Urothelium cell line (cell line): ENCODE results near the gene CYP2A6.
A peak's percentile ranks its signal among the peaks of the same experiment; 100 is the strongest.
"Not testable (repeated sequence)": the region's sequence is repeated elsewhere in the genome, so short reads cannot be mapped to it uniquely, and the experiment has no call there.

ENCODE experiments used
- DNase-seq: peaks from one replicate; pipeline ENCODE4 v3.0.0; 2011; ENCODE audit warnings: low spot score, mixed read lengths
- FAIRE-seq: peaks from 2 replicates; lab custom pipeline; 2011; peaks lifted over from hg19 to GRCh38; lab: Jason Lieb, UNC

CYP2A6 gene, protein sequence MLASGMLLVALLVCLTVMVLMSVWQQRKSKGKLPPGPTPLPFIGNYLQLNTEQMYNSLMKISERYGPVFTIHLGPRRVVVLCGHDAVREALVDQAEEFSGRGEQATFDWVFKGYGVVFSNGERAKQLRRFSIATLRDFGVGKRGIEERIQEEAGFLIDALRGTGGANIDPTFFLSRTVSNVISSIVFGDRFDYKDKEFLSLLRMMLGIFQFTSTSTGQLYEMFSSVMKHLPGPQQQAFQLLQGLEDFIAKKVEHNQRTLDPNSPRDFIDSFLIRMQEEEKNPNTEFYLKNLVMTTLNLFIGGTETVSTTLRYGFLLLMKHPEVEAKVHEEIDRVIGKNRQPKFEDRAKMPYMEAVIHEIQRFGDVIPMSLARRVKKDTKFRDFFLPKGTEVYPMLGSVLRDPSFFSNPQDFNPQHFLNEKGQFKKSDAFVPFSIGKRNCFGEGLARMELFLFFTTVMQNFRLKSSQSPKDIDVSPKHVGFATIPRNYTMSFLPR

DNA sequence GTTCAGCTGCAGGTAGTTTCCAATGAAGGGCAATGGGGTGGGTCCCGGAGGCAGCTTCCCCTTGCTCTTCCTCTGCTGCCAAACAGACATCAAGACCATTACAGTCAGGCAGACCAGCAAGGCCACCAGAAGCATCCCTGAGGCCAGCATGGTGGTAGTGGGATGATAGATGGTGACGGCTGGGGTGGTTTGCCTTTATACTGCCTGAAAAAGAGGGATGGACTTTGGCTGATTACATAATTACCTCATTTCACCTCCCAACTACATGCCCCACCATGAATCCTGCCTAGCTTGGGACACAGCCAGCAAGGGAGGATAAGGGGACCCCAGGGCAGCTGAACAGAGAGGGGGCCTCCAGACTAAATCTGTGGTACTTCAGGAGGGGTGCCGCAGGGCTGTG lies at the start of gene CYP2A6:
TSS of gene CYP2A6 (minus strand) at position 171 of the 400 bp plus-strand sequence. CDS start at position 150, 21 bp downstream.
- not testable (repeated sequence) for FAIRE-seq, DNase-seq

DNA sequence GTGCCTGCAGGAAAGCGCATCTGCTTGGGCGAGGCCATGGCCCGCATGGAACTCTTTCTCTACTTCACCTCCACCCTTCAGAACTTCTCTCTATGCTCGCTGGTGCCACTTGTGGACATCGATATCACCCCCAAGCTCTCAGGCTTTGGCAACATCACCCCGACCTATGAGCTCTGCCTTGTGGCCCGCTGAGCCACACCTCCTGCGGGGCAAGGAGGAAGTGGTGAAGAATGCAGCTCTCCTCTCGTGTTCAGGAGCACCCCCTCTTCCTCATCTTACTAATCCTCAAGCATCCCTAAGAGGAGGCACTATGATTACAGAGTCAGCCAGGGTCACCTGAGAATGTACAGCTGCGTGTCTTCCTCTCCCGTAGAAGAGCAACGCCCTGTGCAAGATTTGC lies 49.7 kb upstream of the CYP2A6 start:
- not testable (repeated sequence) for FAIRE-seq

DNA sequence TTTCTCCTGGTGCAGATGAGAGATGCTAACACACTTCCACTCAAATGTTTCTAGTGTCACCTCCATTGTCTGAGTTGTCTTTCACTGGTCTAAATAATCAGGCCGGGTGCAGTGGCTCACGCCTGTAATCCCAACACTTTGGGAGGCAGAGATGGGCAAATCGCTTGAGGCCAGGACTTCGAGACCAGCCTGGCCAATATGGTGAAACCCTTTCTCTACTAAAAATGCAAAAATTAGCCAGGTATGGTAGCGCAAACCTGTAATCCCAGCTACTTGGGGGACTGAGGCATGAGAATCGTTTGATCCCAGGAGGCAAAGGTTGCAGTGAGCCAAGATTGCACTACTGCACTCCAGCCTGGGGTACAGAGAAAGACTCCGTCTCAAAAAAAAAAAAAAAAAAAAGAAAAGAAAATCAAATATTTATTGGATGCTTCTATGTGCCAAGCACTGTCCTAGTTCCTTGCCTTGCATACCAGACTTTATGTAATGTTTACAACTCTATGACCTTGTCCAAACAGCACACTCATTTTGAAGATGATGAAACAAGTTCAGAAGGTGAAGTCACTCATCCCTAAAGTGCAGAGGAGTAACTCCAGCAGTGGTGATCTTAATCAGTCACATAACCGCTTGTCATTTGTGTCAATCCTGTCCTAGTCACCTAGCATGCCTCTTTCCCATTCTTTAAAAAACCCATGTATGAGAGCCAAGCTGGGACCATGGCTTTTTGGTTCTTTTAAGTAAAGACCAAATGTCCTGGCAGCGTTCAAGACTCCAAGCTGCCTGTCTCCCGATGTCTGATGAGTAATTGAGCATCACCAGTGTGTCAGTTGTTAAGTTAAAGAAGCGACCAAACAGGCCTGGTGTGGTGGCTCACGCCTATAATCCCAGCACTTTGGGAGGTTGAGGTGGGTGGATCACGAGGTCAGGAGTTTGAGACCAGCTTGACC lies 46.9 kb upstream of the CYP2A6 start:
- FAIRE-seq = peak; percentile 5
- not testable (repeated sequence) for DNase-seq

More for the DNA sequence above, 49.7 kb upstream of the CYP2A6 start:
- not testable (repeated sequence) for DNase-seq

DNA sequence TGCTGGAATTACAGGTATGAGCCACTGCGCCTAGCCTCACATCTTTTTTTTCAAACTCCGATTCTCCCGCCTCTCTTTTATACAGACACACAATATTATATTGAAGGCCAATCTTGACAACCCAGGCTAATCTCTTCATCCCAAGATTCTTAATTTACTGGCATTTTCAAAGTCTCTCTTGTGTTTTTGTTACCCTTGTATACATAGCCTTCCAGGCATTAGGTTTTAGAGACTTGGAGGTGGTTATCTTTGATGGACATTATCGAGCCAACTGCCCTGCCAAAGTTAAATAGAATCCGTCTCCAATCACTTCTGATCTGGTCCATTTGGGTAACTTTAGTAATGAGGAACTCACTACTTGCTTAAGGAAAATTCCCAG lies 46.2 kb upstream of the CYP2A6 start:
- FAIRE-seq = no peak
- no peak for DNase-seq

DNA sequence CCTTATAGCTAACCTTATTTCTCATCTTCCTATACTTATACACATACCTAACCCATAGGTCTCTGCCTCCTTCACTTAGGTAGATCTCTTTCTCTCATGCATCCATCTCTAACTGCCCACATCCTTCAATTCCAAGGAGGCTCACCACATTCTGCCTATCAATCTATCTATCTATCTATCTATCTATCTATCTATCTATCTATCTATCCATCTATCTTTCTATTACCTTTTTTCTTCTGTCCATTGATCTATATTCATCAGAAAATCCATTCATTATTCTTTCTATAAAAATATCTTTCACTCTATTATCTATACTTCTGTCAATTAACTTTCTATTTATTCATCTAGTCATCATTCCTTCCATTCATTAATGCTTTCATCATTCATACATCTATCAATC lies 42.9 kb upstream of the CYP2A6 start:
- DNase-seq = no peak
- no peak for FAIRE-seq

DNA sequence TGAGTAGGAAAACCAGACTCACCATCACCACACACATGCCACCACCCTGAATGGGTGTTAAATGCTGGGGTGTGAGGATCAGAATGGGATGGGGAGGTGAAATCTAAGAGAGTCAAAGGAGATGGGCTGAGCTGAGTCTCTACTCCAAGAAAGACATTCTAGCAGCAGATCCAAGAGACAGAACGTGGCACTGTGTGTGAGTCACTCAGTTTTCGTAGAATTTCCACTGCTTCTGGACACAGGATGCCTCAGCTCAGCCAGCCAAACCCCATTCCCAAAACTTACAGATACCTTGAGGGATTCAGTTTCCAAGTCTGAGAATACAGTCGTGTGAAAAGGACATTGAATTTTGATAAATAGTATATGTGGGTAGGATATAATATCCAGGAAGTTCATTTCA lies 39.1 kb upstream of the CYP2A6 start:
- FAIRE-seq (no peak), DNase-seq (no peak)

DNA sequence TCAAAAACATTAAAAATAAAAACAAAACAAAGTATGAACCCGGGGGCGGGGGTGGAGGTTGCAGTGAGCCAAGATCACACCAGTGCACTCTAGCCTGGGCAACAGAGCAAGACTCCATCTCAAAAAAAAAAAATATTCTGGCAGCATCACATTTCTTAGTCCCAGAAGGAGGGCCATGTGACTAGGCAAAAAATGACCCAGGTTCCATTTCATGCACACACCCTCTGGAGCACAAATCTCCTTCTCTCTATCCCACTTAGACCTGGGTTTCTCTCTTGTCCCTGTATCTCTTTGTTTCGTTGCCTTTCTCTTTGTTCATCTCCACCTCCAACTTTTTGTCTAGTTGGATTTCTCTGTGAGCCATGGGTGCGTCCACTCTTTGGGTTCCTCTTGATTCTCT lies 37.9 kb upstream of the CYP2A6 start:
- DNase-seq (no peak), FAIRE-seq (no peak)

DNA sequence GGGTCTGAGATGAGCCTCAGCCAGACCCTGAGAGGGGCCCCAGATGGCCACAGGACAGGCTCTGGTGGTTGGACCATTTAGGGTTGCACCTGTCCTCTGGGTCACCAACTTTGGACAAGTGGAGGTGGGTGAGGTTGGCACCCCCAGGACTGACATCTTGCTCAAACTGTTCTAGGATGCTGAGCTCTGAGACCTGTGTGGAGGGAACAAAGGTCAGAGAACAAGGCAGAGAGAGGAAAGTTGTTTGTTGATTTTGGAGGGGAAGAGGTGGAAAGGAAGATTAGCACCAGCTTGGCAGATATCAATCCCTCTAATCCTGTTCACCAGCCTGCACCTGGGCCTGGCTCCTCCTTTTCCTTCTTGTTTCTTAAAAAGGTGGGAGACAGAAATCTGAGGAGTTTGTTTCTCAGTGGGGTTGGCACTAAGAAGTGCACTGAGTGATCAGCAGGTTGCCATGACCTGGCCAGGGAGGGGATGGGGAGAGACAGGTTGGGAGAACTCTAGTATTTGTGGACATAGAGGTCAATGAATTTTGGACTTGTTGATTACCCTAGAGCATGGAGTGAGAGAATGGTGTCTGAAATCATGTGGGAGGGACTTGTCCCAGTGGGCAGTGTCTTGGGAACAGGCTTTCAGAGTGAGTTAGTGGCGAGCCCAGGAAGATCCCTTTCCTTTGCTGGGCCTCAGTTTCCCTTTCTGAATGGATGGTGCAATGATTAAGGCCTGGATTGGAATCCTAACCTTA lies 34.1 kb upstream of the CYP2A6 start:
- DNase-seq, FAIRE-seq: not testable (repeated sequence)

DNA sequence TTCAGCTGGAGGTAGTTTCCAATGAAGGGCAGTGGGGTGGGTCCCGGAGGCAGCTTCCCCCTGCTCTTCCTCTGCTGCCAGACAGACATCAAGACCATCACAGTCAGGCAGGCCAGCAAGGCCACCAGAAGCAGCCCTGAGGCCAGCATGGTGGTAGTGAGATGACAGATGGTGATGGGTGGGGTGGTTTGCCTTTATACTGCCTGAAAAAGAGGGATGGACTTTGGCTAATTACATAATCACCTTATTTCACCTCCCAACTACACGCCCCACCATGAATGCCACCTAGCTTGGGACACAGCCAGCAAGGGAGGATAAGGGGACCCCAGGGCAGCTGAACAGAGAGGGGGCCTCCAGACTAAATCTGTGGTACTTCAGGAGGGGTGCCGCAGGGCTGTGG lies 31.8 kb upstream of the CYP2A6 start, which contains the start of gene CYP2A7:
TSS of gene CYP2A7 (minus strand) at position 170 of the 400 bp plus-strand sequence. CDS start at position 149, 21 bp downstream.
- FAIRE-seq, DNase-seq: not testable (repeated sequence)

DNA sequence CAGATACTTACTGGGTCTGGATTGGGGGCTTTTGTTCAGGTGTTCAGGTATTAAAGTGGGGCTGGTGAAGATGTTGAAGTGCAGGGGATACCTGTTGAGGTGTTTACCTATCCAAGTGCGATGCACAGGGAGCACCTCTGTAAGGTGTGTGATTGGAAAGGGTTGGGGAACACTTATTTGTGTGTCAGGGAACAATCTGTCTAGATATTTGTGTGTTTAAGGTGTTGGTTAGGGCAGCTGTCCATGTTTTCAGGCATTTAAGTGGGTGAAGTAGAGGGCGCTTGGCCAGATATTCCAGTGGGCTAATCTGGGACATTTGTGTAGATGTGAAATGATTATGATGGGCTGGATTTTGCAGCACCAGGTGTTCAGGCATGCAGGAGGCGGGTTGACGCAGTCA lies 29.1 kb upstream of the CYP2A6 start:
- DNase-seq, FAIRE-seq: not testable (repeated sequence)

DNA sequence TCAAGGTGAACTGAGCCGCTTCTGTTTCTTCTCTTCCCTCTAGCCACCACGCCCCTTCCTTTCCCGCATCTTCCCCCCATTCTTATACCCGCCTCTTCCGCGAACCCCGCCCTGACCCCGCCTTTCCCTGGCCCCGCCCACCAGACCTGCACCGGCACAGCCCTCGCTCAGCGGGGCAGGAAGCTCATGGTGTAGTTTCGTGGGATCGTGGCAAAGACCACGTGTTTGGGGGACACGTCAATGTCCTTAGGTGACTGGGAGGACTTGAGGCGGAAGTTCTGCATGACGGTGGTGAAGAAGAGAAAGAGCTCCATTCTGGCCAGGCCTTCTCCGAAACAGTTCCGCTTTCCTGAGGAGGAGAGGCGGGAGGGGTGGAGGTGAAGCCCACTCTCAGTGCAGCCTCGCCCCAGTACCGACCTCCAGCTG lies 25.3 kb upstream of the CYP2A6 start:
- FAIRE-seq, DNase-seq: not testable (repeated sequence)

DNA sequence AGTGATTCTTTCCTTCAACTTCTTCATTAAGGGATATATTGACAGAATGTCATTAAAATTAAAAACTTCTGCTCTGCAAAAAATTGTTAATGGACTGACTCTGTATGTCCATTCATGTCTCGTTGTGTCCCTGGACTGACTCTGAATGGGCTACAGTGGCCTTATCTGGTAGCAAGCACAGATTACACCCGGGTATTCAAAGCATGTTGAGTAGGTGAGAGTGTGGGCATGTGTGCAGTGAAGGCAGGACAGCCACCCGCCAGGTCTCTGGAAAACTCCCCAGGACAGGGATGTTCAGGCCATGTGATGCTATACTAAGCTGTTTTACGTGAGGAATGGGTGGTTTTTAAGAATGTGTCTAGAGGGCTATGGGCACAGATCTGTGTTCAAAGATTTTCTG lies 24.6 kb upstream of the CYP2A6 start:
- not testable (repeated sequence) for DNase-seq, FAIRE-seq

DNA sequence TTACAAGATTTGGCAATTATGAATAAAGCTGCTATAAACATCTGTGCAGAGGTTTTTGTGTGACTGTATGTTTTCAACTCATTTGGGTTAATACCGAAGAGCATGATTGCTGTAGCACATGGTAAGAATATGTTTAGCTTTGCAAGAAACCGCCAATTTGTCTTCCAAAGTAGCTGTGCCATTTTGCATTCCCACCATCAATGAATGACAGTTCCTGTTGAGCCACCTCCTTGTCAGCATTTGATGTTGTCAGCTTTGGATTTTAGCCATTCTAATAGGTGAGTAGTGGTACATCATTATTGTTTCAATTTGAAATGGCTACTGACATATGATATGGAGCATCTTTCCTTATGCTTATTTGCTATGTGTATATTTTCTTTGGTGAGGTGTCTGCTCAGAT lies 23.6 kb upstream of the CYP2A6 start:
- DNase-seq, FAIRE-seq: not testable (repeated sequence)

DNA sequence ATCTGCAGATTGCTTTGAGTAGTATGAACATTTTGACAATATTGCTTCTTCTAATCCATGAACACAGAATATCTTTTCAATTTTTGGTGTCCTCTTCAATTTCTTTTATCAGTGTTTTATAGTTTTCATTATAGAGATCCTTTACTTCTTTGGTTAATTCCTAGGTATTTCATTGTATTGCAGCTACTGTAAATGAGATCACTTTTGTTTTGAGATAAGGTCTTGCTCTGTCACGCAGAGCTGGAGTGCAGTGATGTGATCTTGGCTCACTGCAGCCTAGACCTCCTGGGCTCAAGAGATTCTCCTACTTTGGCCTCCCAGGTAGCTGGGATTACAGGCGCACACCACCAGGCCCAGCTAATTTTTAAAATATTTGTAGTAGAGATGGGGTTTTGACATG lies 22.0 kb upstream of the CYP2A6 start:
- DNase-seq (no peak), FAIRE-seq (no peak)

DNA sequence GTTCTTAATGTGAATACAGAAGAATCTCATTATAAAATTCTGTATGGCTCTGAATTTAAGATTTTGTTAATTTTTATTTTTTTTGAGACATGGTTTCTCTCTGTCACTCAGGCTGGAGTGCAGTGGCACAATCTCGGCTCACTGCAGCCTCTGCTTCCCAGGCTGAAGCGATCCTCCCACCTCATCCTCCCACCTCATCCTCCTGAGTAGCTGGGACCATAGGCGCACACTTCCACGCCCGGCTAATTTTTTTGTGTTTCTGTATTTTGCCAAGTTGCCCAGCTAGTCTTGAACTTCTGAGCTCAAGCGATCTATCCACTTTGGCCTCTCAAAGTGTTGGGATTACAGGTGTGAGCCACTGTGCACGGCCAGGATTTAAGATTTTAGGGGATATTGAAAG lies 17.5 kb upstream of the CYP2A6 start:
- DNase-seq (no peak), FAIRE-seq (no peak)

DNA sequence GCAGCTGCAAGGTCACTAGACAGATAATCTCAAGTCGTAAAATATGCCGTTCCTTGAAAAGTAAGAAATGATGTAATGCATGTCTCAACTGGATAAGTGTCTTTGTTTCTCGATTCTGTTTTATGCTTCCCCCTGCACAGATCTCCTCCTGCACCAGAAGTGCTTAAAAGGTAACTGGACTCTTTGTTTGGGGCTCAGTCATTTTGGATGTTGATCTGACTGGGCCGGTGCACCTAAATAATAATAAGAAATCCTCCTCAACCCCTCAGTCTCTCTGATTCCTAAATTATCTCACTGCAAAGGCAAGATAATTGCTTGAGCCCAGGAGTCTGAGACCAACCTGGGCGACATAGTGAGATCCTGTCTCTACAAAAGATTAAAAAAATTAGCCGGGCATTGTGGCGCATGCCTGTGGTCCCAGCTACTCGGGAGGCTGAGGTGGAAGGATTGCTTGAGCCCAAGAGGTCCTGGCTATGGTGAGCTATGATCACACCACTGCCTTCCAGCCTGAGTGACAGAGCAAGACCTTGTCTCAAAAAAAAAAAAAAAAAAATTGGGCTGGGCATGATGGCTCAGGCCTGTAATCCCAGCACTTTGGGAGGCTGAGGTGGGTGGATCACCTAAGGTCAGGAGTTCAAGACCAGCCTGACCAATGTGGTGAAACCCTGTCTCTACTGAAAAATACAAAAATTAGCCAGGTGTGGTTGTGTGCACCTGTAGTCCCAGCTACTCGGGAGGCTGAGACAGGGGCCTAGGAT lies 14.7 kb upstream of the CYP2A6 start:
- DNase-seq, FAIRE-seq: not testable (repeated sequence)

DNA sequence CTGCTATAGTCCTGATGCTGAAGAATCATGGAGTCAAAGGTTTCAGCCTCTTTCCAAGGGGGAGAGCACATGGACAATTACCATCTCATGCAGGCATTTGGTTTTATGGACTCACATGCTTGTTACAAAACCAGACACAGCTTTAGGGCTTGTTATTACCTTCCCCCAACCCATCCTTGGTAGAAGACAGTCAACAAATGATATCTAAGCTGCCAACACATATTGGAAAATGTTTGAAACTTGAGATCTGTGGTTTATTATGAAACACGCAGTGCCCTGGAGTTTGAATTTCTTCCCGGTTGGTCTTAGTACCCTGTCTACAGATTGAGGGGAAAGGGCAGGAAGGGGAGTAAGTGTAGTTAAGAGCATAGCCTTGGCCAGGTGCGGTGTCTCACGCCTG lies 12.5 kb upstream of the CYP2A6 start:
- peak; percentile 17 for DNase-seq
- no peak for FAIRE-seq

DNA sequence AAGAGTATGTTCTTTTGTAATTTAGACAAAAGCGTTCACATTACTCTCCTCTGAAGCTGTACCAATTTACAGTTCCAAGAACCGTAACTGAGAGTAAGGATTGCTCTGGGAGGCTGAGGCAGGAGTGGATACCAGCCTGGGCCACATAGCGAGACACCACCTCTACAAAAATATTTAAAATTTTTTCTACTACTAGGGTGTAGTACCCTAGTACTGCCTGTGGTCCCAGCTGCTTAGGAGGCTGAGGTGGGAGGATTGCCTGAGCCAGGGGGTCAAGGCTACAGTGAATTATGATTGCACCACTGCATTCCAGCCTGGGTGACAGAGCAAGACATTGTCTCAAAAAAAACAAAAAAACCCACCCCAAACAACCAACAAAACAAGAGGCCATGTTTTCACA lies 12.1 kb upstream of the CYP2A6 start:
- no peak for FAIRE-seq
- DNase-seq = peak; percentile 12

DNA sequence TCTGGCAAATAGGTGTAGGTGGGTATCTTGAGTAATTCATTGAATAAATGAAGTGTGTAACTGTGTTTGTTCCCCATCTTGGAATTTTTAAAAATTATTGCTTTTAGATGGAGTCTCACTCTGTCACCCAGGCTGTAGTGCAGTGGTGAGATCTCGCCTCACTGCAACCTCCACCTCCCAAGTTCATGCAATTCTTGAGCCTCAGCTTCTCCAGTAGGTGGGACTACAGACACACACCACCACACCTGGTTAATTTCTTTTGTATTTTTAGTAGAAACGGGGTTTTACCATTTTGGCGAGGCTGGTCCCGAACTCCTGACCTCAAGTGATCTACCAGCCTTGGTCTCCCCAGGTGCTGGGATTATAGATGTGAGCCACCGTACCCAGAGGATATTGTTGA lies 7.9 kb upstream of the CYP2A6 start:
- FAIRE-seq = no peak
- DNase-seq = no peak
